Nephron progenitor cell (in vitro differentiated cells): ENCODE measurements around the gene NR2F1-AS1.

ENCODE experiments used
- DNase-seq: peaks from one replicate; pipeline ENCODE4 v3.0.0; 2021
- H3K27ac Mint-ChIP-seq: 2 replicates; pipeline ENCODE4 v1.8.0; 2021; ENCODE audit warnings: mild to moderate bottlenecking, moderate library complexity, mixed read lengths
- H3K27me3 Mint-ChIP-seq: 2 replicates; pipeline ENCODE4 v1.8.0; 2021; ENCODE audit warnings: mild to moderate bottlenecking, low read depth, mixed read lengths; ENCODE audit not compliant: poor library complexity
- H3K36me3 Mint-ChIP-seq: 2 replicates; pipeline ENCODE4 v1.8.0; 2021; ENCODE audit warnings: low read depth, mixed read lengths
- H3K4me1 Mint-ChIP-seq: 2 replicates; pipeline ENCODE4 v1.8.0; 2021; ENCODE audit warnings: mixed read lengths
- H3K4me3 Mint-ChIP-seq: 2 replicates; pipeline ENCODE4 v1.8.0; 2021; ENCODE audit warnings: mild to moderate bottlenecking, moderate library complexity, mixed read lengths
- H3K9me3 Mint-ChIP-seq: 2 replicates; pipeline ENCODE4 v1.8.0; 2021; ENCODE audit warnings: mild to moderate bottlenecking, moderate library complexity, mixed read lengths
- CTCF ChIP-seq: fragments of 200-600 bp; sonication (generic); IDR thresholded peaks from 2 replicates; pipeline ENCODE4 v1.5.0; 2021; ENCODE audit warnings: antibody characterized with exemption

NR2F1-AS1 gene

GRCh38 chr5:93381057-93381456 lies 200.0 kb downstream of the NR2F1-AS1 start:
- peaks cover 55% of the 10 kb centered on the region for H3K4me1 Mint-ChIP-seq
- H3K27me3 Mint-ChIP-seq: peaks cover 17% of the 10 kb centered on the region
- H3K36me3 Mint-ChIP-seq: no peaks in the 10 kb centered on the region
- H3K4me3 Mint-ChIP-seq: no peak overlapping the region
- peaks cover 19% of the 10 kb centered on the region for H3K9me3 Mint-ChIP-seq
- H3K27ac Mint-ChIP-seq: no peak overlapping the region
- DNase-seq: no peak
- TF ChIP-seq CTCF: no peak

- TF ChIP-seq CTCF: no peak
- Mint-ChIP-seq H3K36me3 (peaks cover 21% of the 10 kb centered on the region), H3K27me3 (peaks cover 12% of the 10 kb centered on the region), H3K4me1 (peaks cover 39% of the 10 kb centered on the region), H3K9me3 (peaks cover 45% of the 10 kb centered on the region), H3K4me3 (no peak overlapping the region), H3K27ac (no peak overlapping the region)
- DNase-seq: no peak
Measured at GRCh38 chr5:93378073-93378472, 202.9 kb downstream of the NR2F1-AS1 start.

- Mint-ChIP-seq H3K36me3 (peaks cover 49% of the 10 kb centered on the region), H3K27ac (no peak overlapping the region), H3K4me1 (peaks cover 5% of the 10 kb centered on the region), H3K9me3 (peaks cover 78% of the 10 kb centered on the region), H3K4me3 (no peak overlapping the region), H3K27me3 (no peaks in the 10 kb centered on the region)
- TF ChIP-seq CTCF: no peak
- DNase-seq: no peak
Measured at GRCh38 chr5:93371893-93372292, 209.1 kb downstream of the NR2F1-AS1 start.

- no peak overlapping the region for H3K4me3 Mint-ChIP-seq
- H3K4me1 Mint-ChIP-seq: peaks cover 12% of the 10 kb centered on the region
- H3K27me3 Mint-ChIP-seq: peaks cover 5% of the 10 kb centered on the region
- no peak for DNase-seq
- peaks cover 14% of the 10 kb centered on the region for H3K36me3 Mint-ChIP-seq
- no peak for TF ChIP-seq CTCF
- peak overlapping the region; percentile 88 for H3K27ac Mint-ChIP-seq
- H3K9me3 Mint-ChIP-seq: peaks cover 17% of the 10 kb centered on the region
Measured at GRCh38 chr5:93364378-93364777, 216.6 kb downstream of the NR2F1-AS1 start.

- H3K4me1 Mint-ChIP-seq: peaks cover 14% of the 10 kb centered on the region
- H3K9me3 Mint-ChIP-seq: no peaks in the 10 kb centered on the region
- H3K27me3 Mint-ChIP-seq: peaks cover 12% of the 10 kb centered on the region
- TF ChIP-seq CTCF: no peak
- no peak overlapping the region for H3K27ac Mint-ChIP-seq
- H3K4me3 Mint-ChIP-seq: no peak overlapping the region
- DNase-seq: no peak
- no peaks in the 10 kb centered on the region for H3K36me3 Mint-ChIP-seq
Measured at GRCh38 chr5:93360436-93361088, 220.5 kb downstream of the NR2F1-AS1 start.

- Mint-ChIP-seq H3K36me3 (no peaks in the 10 kb centered on the region), H3K9me3 (no peaks in the 10 kb centered on the region), H3K4me3 (no peak overlapping the region), H3K27me3 (peaks cover 12% of the 10 kb centered on the region), H3K27ac (no peak overlapping the region), H3K4me1 (peaks cover 14% of the 10 kb centered on the region)
- DNase-seq: no peak
- TF ChIP-seq CTCF: no peak
Measured at GRCh38 chr5:93359960-93360305, 221.1 kb downstream of the NR2F1-AS1 start.
